Activated CD4-positive, CD25-positive, alpha-beta regulatory T cell treated with anti-CD3 and anti-CD28 coated beads, Interleukin-2, amount 50 U/mL, for 72 hours (primary cell): ENCODE data around the gene S100A7.

Source experiments
- DNase-seq: peaks from one replicate; pipeline ENCODE4 v3.0.0; 2021

Gene S100A7

GRCh38 chr1:153460551-153460950 lies at the start of gene S100A7:
Gene S100A7, minus strand, starts transcription at chr1:153460651. Its CDS starts 1,638 bp downstream, at chr1:153459013.
- DNase-seq, result no peak

GRCh38 chr1:153509729-153510354 lies 49.4 kb upstream of the S100A7 start:
- DNase-seq, result peak; percentile 63

DNA sequence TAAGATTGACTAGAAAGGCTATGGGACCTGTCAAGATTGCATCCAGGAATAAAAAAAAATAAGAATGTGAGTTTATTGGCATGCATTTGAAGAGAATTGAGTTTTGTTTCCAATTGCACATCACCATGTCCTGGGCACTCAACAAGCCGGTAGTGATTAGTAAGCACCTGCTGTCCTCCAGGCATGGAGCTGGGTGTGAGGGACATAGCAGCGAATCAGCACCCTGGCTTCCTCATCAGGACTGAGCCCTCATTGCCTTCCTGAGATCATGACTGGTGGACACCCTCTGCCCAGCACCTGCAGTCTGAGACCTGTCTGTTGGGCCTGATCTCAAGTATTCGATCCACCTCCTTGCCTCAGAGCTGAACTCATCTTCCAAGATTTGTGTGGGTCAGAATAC lies 48.6 kb upstream of the S100A7 start:
- no peak for DNase-seq

- DNase-seq, result no peak
These were observed 47.6 kb upstream of the S100A7 start for GRCh38 chr1:153507926-153508583.

DNA sequence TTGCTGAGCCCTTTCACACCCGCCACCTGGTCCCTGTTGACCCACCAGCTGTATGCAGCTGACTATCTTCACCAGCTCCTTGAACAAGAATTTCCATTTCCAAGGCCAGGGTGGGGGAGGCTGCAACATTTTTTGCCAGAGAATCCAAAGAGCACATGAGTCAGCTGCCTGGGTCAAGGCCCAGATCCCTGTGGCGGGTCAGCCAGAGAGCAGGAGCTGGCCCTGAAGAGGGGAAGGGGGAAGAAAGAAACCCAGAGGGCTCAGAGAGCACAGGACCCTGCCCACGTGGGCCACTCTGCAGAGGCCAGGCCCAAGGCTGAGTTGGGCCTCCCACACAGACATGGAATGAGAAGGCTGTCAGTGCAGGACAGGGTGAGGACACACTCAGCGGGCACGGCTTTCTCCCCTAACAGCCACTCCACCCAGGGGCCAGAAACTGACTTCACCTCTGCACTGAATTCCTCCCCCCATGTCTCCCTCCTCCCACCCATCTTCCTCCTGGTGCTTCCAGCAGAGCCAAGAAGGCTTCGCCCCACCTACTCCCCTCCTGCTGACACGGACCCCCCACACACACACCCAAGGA lies 46.5 kb upstream of the S100A7 start:
- no peak for DNase-seq

DNA sequence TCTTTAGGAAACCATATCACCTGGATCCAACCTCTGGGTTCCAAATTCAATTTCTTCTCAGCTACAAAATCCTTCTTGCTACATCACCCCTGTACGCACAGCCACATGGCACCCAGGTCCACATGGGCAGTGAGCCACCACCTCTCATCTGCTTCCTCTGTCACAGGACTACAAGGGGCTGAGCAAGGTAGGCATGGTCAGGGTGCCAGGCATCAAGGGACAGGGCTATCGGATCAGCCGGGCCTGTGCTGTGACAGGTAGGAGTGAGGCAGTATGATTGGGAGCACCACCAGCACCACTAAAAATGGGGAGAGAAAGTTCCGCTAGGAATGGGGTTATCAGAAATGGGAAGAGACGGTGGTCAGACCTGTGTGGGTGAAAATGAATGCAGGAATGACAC lies 45.9 kb upstream of the S100A7 start:
- no peak for DNase-seq

DNA sequence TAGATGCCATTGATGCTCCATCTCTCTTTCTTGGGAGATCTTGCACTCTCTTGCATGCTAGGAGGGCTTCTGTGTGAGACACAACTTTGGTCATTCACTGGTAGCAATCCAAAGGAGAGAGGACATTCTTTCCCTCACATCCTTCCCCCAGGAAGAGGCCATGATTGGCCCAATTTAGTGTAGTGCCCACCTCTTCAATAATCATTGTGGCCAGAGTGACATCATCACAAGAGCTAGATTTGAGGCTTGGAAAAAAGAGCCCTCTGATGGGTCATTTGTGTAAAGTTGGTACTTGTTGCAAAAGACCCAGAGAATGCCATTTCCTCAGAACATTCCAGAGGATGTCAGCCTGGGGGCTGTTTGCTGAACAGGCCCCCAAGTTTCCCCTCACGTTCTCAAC lies 45.1 kb upstream of the S100A7 start:
- no peak for DNase-seq

DNA sequence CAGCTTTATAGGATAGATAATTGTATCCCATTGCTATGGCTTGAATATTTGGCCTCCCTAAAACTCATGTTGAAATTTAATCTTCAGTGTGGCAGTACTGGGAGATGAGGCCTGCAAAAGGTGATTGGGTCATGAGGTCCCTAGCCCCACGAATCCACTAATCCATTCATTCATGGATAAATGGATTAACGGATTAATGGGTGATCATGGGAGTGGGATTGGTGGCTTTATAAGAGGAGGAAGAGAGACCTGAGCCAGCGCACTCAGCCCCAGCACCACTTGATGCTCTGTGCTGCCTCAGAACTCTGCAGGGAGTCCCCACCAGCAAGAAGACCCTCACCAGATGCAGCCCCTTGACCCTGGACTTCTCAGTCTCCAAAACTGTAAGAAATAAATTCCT lies 43.3 kb upstream of the S100A7 start:
- DNase-seq, result no peak

DNA sequence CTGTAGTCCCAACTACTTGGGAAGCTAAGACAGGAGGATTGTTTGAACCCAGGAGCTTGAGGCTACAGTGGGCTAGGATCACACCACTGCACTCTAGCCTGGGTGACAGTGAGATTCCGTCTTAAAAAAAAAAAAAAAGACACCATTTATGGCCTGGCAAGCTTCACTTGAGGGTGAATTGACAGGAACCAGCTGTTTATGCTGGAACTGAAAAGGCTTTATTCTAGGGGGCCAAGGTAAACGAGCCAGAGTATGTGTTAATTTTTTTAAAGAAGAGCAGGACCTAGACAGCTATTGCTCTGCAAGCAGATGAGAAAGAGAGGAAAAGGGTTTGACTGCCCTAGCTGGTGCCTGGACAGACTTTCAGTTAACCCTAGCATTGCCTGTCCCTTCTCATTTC lies 38.3 kb upstream of the S100A7 start:
- DNase-seq, result no peak

DNA sequence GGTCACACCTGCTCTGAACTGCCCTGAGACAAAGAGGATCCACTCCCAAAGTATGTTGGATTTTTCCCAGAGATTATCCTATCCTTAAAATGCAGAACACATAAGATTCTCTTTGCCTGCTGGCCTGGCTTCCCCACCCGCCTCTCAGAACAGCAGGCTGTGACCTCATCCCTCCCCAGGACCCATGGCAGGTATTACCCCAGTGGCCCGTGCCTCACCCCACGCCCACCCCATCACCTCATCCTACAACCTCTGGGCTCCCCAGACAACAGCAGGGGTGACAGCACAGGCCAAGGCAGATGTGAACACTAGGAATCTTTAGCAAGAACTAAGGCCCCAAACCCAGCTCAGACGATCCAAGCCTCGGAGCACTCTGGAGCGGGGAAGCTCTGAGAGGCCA lies 35.1 kb upstream of the S100A7 start:
- DNase-seq, result no peak

GRCh38 chr1:153494976-153495535 lies 34.6 kb upstream of the S100A7 start:
- peak; percentile 86 for DNase-seq

- no peak for DNase-seq
These were observed 33.0 kb upstream of the S100A7 start for GRCh38 chr1:153493343-153493960.

GRCh38 chr1:153490272-153491051 lies 30.0 kb upstream of the S100A7 start:
- DNase-seq, result no peak

- DNase-seq, result no peak
These were observed 28.3 kb upstream of the S100A7 start for GRCh38 chr1:153488731-153489130.

DNA sequence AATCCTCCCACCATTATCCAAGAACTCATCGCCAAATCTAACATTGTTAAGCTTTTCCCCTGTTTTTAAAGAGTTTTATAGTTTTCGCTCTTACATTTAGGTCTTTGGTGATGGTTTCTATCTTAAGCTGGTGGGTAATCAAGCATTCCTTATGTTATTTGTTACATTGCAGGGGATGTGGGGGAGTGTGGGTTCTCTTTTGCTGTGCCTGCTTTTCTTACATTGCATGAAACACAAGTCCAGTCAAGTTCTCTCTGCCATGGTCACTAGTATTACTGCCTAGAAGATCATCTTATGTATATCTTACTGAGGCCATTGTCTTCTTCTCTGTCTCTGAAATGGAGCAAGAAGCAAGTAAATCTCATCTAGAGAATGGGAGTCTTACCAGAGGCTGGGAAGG lies 27.3 kb upstream of the S100A7 start:
- no peak for DNase-seq

DNA sequence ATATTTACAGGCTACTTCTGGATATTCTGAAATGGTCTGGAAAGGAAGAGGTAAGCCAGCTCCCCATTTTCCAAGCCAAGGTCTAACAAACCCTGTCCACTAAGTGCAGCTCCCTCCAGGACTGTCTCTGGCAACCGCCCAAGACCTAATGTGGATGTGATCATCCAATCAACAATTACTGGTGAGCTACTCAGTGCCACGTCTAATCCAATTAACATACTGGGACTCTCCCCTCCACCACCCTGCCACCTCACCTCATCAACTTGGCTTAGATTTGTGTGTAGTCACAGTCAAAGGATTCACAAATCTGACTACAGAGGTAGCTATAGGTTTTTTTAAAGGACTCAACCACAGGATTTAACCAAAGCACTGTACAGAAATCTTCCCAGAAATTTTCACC lies 25.4 kb upstream of the S100A7 start:
- no peak for DNase-seq

DNA sequence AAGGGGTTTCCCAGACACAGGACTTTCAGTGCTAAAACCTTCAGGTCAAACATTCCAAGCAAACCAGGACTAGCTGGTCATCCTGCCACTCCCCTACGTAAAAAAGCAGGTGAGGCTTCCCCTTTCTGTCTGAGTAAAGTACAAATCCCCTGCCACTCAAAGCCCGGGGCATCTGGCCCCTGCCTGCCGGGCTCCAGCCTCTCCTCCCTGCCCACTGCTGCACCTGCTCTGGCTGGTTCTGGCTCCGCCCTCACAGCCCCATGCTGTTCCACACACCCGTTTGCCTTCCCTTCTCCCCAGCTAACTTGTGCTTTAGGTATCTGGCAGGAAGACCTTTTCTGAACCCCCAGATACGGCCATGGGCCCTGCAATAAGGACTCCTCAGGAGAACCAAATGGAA lies 23.3 kb upstream of the S100A7 start:
- DNase-seq, result no peak

DNA sequence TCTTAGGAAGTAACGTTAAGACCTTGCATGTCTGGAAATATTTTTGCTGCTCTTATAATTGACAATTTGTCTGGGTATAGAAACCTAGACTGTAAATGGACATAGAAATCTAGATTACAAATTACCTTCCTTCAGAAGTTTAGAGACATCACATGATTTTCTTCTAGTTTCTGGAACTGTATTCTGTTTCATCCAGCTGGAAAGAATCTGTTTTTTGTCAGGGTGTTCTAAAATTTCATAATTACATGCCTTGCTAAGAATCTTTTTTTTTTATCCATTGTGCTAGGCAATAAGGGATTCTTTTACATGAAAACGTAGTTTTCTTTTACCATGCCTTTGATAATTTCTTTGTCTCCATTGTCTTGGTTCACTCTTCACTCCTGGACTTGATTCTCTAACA lies 20.7 kb upstream of the S100A7 start:
- DNase-seq, result no peak

GRCh38 chr1:153478692-153479618 lies 18.5 kb upstream of the S100A7 start:
- no peak for DNase-seq

DNA sequence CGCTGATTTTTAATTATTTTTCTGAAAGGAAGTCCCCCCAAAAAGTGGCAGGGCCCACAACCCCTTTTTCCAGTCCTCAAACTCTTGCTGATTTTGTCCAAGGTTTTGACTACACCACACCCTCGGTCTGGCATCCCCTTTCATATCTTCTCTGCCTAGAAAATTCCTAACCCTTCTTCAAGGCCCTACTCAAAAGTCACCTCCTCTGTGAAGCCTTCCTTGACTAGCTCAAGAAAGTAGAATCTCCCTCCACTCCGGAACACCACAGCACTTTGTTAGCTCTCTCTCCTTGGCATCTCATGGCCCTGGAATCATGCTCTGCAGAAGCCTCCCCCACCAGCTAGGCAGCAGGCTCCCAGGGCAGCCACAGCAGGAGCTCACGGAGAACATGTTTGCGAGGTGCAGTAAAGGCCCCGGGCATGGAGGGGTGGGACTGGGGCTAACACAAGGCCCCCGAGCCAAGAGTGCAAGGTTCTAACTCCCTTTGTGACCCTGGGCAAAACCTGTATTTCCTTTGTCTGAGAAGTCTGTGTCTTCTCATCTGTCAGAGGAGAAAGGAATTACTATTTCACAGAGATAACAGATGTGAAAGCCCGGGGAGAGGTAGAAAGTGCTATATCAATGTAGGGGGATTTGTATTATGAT lies 17.7 kb upstream of the S100A7 start:
- DNase-seq, result no peak

- DNase-seq, result no peak
These were observed 16.1 kb upstream of the S100A7 start for GRCh38 chr1:153476491-153477093.
